HG02588 (cell line): ENCODE data around the gene DUOX2.
"Not testable (repeated sequence)": the region's sequence is repeated elsewhere in the genome, so short reads cannot be mapped to it uniquely, and the experiment has no call there.

Experiments used
- ATAC-seq: cut with Tn5 transposase; IDR thresholded peaks from one replicate; pipeline ENCODE4 v1.9.1; 2021; ENCODE audit warnings: mild to moderate bottlenecking, moderate library complexity; ENCODE audit not compliant: unreplicated experiment

DUOX2 gene

DNA sequence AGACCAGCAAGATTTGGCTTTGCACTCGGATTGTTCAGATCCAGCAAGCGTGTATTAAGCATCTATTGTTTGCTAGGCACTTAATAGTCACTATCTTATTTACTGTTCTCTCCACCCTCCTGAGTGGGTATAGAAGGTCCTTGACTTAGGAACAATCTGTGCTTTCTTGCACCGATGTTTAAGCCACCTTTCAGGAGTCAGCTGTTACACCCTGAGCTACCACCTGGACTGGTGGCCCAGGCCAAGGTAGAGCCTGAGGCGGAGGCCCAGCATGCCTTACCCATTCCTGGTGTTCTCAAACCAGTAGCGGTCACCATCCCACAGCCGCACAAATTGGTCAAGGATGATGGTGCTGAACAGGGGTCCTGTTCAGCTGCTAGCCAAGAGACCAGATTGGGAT, 25.8 kb upstream of the DUOX2 start:
- no peak for ATAC-seq

DNA sequence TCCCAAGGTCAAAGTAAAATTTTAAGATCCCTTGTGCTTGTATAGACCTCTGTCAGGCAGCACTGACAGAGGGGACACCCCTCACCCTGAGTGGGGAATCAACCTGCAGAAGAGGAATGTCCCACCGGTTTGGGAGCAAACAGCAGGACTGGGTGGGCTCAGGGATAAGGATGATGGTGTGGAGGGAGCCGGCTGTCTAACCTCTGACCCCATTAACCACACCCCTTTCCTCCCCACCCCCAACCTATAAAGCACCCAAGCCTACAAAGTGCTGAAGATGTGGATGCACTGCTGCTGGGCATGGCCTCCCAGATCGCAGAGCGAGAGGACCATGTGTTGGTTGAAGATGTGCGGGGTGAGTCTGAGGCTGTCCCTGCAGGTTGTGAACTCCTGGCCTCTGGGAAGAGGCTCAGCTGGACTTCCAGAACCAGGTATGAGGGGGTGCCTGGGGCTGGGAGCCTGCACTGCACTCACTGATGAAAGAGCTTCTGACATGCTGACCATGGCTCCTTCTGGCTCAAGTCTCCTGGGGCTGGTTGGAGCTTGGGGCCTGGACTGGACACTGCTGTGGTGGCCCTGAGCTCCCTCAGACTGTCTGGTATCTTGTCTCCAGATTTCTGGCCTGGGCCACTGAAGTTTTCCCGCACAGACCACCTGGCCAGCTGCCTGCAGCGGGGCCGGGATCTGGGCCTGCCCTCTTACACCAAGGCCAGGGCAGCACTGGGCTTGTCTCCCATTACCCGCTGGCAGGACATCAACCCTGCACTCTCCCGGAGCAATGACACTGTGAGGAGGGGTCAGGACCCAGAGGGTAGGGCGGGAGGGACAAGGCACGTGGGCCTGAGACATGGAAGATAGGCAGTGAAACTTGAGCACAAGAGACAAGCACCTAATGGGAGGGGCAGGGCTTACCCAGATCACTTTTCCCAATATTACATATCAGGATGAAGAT, 25.1 kb upstream of the DUOX2 start:
- no peak for ATAC-seq

DNA sequence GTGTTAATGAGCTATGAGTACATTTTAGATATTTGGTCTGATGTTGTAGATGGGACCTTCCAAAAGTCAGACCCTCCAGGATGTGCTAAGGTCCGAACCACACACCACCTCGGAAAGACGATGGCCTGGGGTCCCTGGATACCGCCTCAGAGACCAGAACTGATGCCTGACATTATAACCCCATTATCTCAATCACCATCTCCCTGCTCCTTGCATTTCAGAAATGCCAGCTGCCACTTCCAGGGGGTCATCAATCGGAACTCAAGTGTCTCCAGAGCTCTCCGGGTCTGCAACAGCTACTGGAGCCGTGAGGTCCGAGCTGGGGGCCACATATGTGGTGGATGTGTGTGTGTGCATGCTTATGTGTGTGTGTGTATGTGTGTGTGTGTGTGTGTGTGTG, 23.7 kb upstream of the DUOX2 start:
- no peak for ATAC-seq

DNA sequence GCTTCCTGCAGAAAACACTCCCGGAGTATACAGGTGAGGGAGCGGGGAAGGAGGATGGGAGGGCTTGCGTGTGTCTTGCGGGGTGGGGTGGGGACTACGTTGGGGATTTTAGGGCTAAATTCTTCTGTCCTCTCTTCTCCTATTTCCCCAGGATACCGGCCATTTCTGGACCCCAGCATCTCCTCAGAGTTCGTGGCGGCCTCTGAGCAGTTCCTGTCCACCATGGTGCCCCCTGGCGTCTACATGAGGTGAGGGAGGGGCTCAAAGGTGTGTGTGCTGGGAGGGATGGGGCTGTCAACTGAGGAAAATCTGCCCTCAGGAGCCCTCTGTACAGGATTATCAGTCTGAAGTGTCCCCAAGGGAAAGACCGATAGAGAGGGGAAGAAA, 22.4 kb upstream of the DUOX2 start:
- no peak for ATAC-seq

DNA sequence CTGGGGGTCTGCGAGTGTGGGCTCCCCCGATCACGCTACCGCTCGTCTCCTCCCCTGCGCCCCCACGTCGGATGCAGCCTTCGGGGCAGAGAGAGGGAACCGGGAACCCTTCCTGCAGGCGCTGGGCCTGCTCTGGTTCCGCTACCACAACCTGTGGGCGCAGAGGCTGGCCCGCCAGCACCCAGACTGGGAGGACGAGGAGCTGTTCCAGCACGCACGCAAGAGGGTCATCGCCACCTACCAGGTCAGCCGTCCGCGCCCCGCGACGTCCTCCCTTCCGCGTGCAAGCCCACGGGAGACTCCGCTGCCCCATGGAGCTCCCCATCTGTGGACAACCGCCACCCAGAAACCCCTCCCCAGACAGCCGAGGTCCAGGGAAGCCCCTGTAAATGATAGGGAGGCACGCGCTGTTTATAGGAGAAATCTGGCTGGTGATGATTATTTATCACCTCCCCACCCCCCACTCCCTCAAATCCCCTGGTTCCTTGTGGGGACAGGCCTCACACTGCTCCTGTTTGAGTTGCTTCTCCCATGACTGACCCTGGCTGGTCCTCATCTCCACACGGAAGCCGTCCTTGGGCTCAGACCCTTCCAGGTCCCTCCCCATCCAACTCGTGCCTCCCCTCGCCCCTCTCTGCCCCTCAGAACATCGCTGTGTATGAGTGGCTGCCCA, 21.9 kb upstream of the DUOX2 start:
- ATAC-seq = not testable (repeated sequence)

DNA sequence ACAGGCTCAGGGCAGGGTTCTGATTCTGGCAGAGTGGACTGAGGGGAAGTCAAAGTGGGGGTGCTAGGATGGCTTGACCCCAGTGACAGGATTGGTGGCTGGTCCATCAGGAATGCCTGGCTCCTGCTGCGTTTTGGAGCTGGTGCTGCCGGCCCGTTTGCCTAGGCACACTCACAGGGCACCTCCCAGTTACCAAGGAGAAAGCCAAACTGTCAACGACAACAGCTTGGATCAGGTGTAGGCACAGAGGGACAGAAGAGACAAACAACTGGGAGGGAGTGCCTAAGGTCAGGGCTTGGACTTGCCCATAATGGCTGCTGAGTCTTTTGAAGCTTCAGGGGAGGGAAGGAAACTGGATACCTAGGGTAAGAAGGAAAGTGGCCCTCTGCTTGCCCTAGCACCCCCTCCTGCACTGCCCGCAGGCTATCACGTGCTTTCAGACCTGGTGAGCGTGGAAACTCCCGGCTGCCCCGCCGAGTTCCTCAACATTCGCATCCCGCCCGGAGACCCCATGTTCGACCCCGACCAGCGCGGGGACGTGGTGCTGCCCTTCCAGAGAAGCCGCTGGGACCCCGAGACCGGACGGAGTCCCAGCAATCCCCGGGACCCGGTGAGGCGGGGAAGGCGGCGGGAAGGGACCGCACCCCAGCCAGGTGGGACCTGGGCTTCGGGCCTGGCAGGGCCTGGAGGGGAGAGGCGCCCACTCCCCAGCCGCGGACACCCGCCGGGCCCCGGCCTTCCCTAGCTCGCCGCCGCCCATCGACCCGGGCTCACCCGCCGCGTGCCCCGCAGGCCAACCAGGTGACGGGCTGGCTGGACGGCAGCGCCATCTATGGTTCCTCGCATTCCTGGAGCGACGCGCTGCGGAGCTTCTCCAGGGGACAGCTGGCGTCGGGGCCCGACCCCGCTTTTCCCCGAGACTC, 21.0 kb upstream of the DUOX2 start:
- no peak for ATAC-seq

DNA sequence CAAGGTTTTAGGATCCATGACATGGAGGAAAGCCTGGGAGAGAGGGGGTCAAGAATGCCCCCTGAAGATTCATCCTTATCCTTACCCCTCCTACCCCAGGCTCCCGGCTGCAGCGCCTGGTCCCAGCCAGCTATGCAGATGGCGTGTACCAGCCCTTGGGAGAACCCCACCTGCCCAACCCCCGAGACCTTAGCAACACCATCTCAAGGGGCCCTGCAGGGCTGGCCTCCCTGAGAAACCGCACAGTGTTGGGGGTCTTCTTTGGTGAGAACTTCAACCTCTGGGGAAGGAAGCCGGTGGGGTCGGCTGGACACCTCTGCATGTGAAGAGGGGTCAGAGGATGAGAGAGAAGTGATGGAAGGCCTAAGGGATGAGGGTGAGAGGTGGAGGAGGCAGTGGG, 20.1 kb upstream of the DUOX2 start:
- no peak for ATAC-seq

DNA sequence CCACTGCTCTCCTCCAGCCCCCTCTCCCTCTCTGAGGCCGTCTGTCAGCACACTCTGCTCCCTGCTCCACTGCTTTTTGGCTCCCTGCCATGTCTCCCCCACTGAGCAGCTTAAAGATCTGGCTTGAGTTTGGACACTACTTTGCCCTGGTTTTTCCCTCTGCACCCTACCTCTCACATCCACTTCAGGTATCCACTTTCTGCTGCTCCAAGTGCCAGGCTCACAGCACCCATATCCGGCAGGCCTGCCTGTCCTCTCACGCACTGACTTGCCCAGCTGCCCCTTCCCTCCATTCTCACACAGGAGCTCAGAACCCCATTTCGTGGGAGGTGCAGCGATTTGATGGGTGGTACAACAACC, 19.6 kb upstream of the DUOX2 start:
- ATAC-seq = no peak

DNA sequence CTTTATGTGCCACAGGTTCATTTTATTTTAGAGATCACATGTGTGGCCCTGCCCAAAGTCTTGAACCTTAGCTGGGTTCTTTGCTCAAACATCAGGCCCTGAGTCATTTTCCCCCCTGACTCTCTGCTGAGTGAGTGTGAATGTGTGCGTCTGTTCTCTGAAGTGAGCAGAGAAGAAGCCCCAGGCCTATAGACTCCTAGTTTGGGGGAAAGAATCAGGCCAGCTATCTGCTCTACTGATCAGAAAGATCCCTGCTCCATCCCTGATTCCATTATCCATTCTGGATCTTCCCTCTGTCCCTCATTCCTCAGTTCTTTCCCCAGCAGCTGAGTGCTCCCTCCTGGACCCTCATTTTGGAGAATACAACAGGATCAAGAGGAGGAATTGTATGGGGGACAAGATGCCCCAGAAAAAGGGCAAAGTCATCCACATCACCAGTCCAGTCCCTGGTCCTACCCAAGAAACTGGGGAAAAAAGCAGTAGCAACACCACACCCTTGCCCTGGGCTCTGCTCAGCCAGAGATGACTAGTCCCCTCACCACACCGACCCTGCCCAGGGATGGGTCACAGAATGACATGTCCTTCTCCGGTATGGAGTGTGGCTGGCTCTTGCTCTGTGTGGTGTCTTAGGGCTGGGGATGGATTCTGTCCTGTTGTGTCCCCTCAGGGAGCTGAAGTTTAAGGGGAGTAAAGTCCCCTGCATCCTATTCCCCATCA, 19.0 kb upstream of the DUOX2 start:
- ATAC-seq = no peak

DNA sequence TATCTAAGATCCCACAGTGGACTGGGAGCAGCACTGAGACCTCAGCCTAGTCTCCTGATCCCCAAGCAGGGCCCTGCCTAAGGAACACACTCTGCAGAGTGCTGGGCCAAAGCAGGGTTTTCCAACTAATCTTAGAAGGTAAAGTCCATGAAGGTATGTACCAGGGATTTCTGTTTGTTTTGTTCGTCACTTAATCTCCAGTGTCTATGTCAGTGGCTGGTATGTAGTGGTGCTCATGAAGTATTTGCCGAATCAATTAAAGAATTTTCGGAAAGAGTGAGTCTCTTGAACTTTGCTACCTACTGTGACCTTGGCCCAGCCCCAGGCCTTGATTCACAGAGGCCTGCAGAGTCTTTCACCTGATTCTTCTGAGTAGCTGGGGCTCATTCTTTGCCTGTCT, 17.5 kb upstream of the DUOX2 start:
- no peak for ATAC-seq

DNA sequence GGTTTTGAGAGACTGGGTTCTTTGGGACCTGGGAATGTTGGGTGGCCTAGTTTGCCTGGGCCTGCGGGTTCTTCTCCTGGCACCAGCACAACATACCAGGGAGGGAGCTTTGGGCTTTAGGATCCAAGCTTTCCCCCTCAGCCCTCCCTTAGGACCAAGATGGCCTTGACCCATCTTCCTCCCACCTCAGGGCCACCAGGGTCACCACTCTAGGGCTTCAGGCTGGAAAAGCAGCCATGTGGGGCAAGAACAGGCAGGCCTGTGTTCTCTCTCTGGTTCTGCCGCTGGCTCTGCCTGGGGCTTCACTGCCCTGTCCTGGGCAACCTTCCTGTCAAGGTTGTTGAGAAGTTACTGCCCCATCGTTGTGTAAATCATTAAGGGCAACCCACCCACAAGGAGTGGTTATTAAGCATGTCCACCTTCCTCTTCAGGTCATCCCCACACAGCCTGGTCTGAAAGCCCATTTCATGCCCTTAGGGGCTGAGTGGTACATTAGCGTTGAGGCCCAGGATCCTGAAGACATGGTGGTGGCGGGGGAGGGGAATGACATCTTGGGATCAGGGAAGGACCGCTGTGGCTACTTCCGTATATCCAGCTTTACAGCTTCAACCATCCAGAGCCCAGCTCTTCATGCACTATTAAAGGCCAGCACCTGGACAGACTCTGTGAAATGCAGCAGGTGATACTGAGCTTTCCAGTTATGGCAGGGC, 16.5 kb upstream of the DUOX2 start:
- ATAC-seq = no peak

DNA sequence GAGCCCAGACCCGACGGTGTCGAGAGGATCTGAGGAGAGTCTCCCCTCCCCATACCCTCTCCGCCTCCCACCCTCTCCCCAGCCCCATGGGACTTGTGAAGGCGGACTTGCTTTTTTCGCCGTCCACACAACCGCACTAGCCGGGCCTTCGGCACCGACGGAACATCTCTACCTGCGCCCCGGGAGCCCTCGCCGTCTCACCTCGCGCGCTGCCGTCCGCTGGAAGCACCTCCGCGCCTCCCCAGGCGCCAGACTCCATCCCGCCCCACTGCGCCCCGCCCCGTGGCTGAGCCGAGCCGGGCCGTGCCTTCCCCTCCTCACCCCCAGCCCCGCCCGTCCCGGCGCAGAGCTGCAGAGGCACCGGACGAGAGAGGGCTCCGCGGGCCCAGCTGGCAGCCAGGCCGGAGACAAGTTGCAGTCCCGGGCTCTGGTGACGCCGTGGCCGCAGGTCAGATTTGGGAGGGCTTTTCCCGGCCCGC, 15.7 kb upstream of the DUOX2 start, which contains the start of the genes DUOX1 and DUOXA1:
Gene DUOX1, plus strand, starts transcription at position 344 of the 479 bp plus-strand sequence. CDS start 1,973 bp downstream, outside the sequence.
Gene DUOXA1, minus strand, starts transcription at position 229 of the 479 bp plus-strand sequence. CDS start 6,865 bp downstream, outside the sequence.
- ATAC-seq = no peak

DNA sequence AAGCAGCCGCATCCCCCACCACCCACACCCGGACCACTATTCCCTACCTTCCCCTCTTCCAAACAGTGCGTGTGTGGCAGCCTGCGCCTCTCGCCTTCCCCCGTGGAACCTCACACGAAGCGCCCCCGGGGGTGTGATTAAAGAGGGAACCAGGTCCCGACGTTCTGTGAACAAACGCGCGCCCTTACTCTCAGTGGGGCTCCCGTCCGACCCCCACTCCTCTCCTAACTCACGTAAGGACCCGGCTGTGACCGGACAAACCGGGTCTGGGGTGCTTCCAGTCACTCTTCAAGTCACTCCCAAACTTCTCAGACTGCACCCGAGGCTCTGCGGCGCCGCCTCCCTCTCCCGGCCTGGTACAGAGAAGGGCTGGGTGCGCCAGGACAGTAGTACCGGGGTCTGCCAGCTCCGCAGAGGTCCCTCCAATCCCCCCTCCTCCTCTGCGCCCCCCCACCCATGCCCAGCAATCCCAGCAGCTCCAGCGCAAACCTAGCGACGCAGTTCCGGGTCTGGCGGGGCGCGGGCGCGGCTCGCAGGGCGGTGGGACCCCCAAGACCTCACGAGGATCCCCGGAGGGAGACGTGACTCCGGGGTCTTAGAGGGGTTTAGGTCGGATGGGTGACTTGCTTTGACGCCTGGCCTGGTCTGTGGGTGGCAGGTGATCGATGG, 15.1 kb upstream of the DUOX2 start:
- ATAC-seq = no peak

DNA sequence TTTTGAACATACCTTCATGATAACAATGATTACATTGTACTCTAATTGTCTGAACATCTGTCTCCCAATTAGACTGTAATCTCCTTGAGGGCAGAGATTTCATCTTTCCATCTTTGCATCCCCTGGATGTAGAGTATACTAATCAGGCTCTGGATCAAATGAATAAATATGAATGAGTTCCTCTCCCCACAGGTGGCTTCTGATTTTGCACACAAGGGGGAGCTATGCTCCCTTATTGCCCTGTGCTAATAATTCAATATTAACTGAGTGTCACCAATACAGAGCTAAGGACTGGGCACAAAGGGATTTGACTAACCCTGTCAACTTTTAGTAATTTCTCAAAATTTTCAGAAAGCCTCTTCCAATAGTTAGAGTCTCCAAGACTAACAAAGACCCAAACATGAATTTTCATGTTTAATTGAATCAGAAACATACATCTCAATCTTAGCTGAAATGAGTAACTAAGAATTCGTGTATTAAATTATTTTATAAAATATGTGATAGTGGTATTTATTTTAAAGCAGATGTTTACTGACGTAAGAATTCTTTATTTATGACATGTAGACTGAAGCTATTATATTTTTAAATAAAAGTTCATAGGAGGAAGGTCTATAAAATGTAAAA, 12.7 kb upstream of the DUOX2 start:
- ATAC-seq = no peak

DNA sequence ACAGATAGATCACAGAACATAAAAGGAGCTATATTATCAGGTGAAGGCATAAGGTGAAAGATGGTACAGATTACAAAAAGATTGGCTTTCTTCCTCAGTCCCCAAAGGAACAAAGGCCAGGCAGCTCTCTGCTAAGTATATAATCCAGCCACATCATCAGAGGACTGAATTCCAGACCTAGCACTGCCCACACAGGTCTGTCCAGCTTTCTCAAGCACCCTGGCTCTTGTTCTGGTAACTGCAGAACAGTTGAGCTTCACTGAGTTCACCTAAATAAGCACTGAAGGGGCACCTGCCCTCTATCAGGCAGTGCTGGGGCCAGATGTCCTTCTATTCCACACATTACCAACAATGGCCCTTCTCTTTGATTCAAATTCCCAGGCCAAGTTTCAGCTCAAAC, 9.4 kb upstream of the DUOX2 start:
- no peak for ATAC-seq

DNA sequence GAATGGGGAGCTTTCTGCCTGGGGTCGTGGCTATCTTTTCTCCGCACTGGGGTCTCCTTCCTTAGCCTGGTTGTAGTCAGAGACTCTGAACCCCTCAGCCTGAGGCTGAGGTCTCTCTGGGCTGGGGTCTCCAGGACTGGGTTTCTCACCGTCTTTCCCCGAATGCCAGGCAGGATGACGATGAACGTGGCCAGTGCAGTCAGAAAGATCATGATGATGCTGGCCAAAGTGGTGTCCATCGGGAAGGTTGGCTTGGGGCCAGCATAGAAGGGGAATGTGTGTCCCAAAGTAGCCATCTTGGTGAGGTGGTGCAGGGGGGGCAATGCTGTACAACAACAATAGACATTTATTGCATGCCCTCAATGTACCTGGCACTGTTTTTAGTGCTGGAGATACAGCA, 8.7 kb upstream of the DUOX2 start:
- no peak for ATAC-seq

DNA sequence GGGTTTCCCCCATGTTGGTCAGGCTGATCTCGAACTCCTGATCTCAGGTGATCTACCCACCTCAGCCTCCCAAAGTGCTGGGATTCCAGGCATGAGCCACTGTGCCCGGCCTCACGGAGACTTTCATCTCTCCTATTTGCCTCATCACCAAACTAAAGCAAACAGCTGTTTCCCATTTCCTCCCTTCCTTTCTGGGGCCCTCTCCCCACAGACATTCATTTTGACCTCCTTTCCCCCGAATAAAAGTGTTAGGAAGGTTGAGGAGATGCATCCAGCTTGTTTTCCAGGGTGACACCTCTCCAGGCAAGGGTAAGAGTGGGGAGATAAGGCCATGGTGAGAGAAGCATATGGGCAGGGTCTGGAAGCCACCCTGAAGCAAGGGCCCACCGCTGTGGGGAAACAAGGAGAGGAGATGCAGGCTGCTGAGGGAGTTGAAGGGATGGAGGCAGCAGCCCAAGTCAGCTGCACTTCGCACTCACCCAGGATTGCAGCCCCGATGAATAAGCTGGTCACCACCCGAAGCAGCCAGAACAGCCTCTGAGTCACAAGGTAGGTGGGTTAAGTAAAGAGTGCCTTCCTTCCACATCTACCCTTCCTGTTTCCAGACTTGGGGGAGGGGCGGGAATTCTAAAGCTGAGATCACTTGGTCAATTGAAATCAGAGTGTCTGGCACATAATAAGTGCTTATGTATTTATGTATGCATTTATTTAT, 7.9 kb upstream of the DUOX2 start:
- ATAC-seq = no peak

DNA sequence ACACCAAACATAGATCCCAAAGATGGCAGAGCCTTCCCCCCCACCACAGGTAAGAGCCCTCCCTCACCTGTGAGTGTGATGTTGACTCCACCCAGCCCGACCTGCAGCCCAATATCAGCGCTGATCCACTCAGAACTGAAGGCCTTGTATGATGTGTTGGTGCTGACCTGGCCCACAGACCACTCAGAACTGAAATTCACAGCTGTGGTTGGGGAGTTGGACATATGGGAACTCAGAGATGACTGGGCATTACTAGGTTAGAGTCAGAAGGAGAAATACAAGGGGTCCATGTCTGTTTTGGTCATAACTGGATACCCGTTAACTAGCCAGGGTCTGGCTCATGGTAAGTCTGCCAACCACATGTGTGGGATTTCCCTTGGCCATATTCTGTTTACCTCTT, 7.0 kb upstream of the DUOX2 start:
- peak; percentile 48 for ATAC-seq
